ENCODE data around the gene CLDN1.
"Not testable (repeated sequence)": the region's sequence is repeated elsewhere in the genome, so short reads cannot be mapped to it uniquely, and the experiment has no call there.

The CLDN1 gene

GRCh38 chr3:190279690-190280089, 42.6 kb downstream of the CLDN1 start:
- TF ChIP-seq CTCF (IDR thresholded peaks at IDR 0.05; ENCODE audit: extremely low read depth, insufficient read depth, missing control alignments), result no peak
- in situ Hi-C loops (cut with MboI; ENCODE audit: low pct_unique_long_range_greater_than_20kb, low sequenced_read_pairs, unreplicated experiment), result no loop called here
- no peak for DNase-seq (ENCODE audit: low spot score)

GRCh38 chr3:190272747-190273146, 49.5 kb downstream of the CLDN1 start:
- DNase-seq (ENCODE audit: low spot score), result no peak
- TF ChIP-seq CTCF (IDR thresholded peaks at IDR 0.05; ENCODE audit: extremely low read depth, insufficient read depth, missing control alignments), result no peak
- in situ Hi-C loops (cut with MboI; ENCODE audit: low pct_unique_long_range_greater_than_20kb, low sequenced_read_pairs, unreplicated experiment), result no loop called here

- no peak for TF ChIP-seq CTCF (IDR thresholded peaks at IDR 0.05; ENCODE audit: extremely low read depth, insufficient read depth, missing control alignments)
- in situ Hi-C loops (cut with MboI; ENCODE audit: low pct_unique_long_range_greater_than_20kb, low sequenced_read_pairs, unreplicated experiment), result no loop called here
- DNase-seq (ENCODE audit: low spot score), result no peak
Measured at GRCh38 chr3:190269101-190269500, 53.1 kb downstream of the CLDN1 start.

DNA sequence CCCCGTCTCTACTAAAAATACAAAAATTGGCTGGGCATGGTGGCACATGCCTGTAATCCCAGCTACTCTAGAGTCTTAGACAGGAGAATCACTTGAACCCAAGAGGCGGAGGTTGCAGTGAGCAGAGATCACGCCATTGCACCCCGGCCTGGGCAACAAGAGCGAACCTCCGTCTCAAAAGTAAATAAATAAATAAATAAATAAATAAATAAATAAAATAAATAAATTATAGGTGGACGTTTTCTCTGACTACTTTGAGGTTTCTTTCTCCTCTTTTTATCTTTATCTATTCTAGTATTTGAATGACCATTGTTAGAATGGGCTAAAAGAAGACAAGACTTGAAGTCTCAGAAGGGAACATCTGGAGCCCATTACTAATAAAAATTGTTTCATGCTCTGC, 54.8 kb downstream of the CLDN1 start:
- DNase-seq (ENCODE audit: low spot score); in situ Hi-C loops (cut with MboI; ENCODE audit: low pct_unique_long_range_greater_than_20kb, low sequenced_read_pairs, unreplicated experiment): not testable (repeated sequence)

- DNase-seq (ENCODE audit: low spot score), result no peak
- no peak for TF ChIP-seq CTCF (IDR thresholded peaks at IDR 0.05; ENCODE audit: extremely low read depth, insufficient read depth, missing control alignments)
- in situ Hi-C loops (cut with MboI; ENCODE audit: low pct_unique_long_range_greater_than_20kb, low sequenced_read_pairs, unreplicated experiment), result no loop called here
Measured at GRCh38 chr3:190266913-190267290, 55.3 kb downstream of the CLDN1 start.

DNA sequence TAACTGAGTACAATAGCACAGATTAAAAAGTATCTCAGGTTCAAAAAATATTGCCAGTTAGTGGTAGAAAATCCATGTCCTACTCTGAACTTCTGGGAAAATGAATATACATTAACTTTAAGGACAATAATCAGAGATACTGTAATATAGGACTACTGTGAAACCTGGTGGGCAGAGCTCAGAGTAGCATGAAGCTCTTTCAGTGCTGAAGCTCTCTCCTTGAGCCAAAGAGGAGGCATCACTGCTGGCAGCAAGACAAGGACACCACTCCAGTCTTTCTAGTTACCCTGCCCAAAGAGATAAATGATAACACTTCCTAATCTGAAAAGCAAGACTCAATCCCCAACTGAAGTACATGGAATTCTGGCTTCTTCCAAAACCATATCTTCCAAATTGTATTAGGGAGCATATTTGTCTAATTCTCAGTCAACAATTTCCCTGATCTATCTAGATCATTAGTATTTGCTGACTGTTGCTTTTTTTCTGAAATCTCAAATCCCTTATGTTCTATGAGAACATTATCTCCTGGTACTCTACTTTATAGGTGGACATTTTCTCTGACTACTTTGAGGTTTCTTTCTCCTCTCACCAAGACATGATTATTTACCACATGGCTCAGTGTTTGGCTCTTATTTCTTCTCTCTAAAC, 55.9 kb downstream of the CLDN1 start:
- in situ Hi-C loops (cut with MboI; ENCODE audit: low pct_unique_long_range_greater_than_20kb, low sequenced_read_pairs, unreplicated experiment), result no loop called here
- no peak for DNase-seq (ENCODE audit: low spot score)
- TF ChIP-seq CTCF (IDR thresholded peaks at IDR 0.05; ENCODE audit: extremely low read depth, insufficient read depth, missing control alignments), result no peak

DNA sequence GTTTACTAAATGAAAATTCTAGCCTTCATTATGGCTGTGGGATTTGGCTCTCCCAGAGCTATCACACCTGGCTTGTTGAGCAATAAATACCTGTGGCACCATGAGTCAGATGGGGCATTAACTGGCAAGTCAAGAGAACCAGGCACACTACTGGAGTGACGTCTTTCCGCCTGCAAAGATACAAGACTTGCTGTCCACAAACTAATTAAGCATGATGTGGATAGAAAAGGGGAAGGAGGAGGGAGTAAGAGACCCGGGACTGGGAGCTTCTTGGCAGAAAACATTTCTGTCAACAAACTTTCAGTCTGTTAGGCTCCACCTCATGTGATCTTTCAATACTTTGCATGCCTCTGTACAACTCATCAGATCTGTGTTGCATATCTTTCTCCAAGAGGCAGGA, 56.5 kb downstream of the CLDN1 start:
- no peak for DNase-seq (ENCODE audit: low spot score)
- in situ Hi-C loops (cut with MboI; ENCODE audit: low pct_unique_long_range_greater_than_20kb, low sequenced_read_pairs, unreplicated experiment), result no loop called here

More for the DNA sequence above, 56.5 kb downstream of the CLDN1 start:
- TF ChIP-seq CTCF (IDR thresholded peaks at IDR 0.05; ENCODE audit: extremely low read depth, insufficient read depth, missing control alignments), result no peak
